LNCaP clone FGC (cell line): ENCODE data around the gene ASAH2.
A peak's percentile ranks its signal among the peaks of the same experiment; 100 is the strongest.

Source experiments
- DNase-seq: peaks from one replicate; pipeline ENCODE4 v3.0.0-alpha.2; 2011; ENCODE audit warnings: low read depth
- H3K4me3 ChIP-seq: 2 replicates; pipeline ENCODE4 v1.5.1; 2011; ENCODE audit warnings: mild to moderate bottlenecking, low read depth, low read length, control low read depth
- TF ChIP-seq, protein P1 (sequence below): IDR thresholded peaks from 2 replicates; pipeline ENCODE4 v1.5.1; 2012; ENCODE audit warnings: mild to moderate bottlenecking; ENCODE audit not compliant: control insufficient read depth, insufficient read depth; ENCODE audit errors: extremely low read depth

The ASAH2 gene

GRCh38 chr10:50231515-50232260 is 19.6 kb downstream of the ASAH2 start:
- no peak for DNase-seq
- TF ChIP-seq, protein P1, sequence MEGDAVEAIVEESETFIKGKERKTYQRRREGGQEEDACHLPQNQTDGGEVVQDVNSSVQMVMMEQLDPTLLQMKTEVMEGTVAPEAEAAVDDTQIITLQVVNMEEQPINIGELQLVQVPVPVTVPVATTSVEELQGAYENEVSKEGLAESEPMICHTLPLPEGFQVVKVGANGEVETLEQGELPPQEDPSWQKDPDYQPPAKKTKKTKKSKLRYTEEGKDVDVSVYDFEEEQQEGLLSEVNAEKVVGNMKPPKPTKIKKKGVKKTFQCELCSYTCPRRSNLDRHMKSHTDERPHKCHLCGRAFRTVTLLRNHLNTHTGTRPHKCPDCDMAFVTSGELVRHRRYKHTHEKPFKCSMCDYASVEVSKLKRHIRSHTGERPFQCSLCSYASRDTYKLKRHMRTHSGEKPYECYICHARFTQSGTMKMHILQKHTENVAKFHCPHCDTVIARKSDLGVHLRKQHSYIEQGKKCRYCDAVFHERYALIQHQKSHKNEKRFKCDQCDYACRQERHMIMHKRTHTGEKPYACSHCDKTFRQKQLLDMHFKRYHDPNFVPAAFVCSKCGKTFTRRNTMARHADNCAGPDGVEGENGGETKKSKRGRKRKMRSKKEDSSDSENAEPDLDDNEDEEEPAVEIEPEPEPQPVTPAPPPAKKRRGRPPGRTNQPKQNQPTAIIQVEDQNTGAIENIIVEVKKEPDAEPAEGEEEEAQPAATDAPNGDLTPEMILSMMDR: no peak
- H3K4me3 ChIP-seq: no peak overlapping the region

DNA sequence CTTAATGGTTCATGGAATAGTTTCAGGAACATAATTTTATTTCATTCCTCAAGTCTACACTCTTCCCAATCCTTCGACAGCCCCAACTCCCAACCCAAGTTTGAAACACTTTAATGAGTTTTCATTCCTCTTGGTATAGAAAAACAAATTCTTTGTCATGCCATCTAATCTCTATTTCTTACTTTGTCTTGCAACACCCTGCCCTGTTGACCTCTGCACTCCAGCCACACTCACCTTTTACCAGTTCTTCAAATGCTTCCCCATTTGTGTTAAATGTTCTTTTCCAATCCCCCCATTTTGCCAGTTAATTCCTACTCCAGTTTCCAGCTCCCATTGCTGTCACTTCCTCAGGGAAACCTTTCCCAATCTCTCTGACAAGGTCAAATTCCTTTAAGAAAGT is 21.9 kb downstream of the ASAH2 start:
- H3K4me3 ChIP-seq: no peak overlapping the region
- TF ChIP-seq, protein P1: no peak
- no peak for DNase-seq

GRCh38 chr10:50228672-50229071 is 22.6 kb downstream of the ASAH2 start:
- DNase-seq: no peak
- TF ChIP-seq, protein P1: no peak
- no peak overlapping the region for H3K4me3 ChIP-seq

DNA sequence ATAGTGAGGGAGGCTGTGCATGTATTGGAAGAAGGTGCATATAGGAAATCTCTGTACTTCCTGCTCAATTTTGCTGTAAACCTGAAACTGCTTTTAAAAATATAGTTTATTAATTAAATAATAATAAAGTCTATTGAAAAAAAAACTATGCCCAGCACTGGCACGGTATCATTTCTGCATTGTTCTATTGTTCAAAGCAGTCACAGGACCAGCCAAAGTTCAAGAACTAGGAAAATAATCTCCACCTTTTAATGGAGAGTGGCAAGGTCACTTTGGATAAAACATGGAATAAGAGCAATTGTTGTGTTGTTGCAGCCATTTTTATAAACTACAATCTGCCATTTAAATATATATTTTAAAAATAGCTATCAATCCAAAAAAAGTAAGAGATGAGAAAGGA is 24.7 kb downstream of the ASAH2 start:
- TF ChIP-seq, protein P1: no peak
- DNase-seq: no peak
- no peak overlapping the region for H3K4me3 ChIP-seq

- no peak overlapping the region for H3K4me3 ChIP-seq
- TF ChIP-seq, protein P1: peak; percentile 91
- DNase-seq: peak; percentile 42
Measured at GRCh38 chr10:50224330-50224952, 26.9 kb downstream of the ASAH2 start.

- no peak for DNase-seq
- TF ChIP-seq, protein P1: no peak
Measured at GRCh38 chr10:50222199-50222598, 29.1 kb downstream of the ASAH2 start.

GRCh38 chr10:50221470-50221869 is 29.8 kb downstream of the ASAH2 start:
- no peak overlapping the region for H3K4me3 ChIP-seq
- TF ChIP-seq, protein P1: no peak
- no peak for DNase-seq

More at GRCh38 chr10:50222199-50222598, 29.1 kb downstream of the ASAH2 start:
- no peak overlapping the region for H3K4me3 ChIP-seq
